M059J (cell line): ENCODE data around the gene TRIM34. TPM values are rescaled to one million over a fixed set of nuclear protein-coding genes. Genes with fewer than 3 reads are reported as not detected.
"Not testable (repeated sequence)": the region's sequence is repeated elsewhere in the genome, so short reads cannot be mapped to it uniquely, and the experiment has no call there.

Experiments used
- DNase-seq: peaks from one replicate; pipeline ENCODE4 v3.0.0-alpha.2; 2012; ENCODE audit warnings: low read depth
- total RNA-seq: library from RNA; depleted of rRNA; stranded (reverse); fragments of >200 nt; shearing (Covaris generic); gene quantifications from 2 replicates; pipeline ENCODE4 v1.2.3, GENCODE V29; 2014; rRNA removed

TRIM34 gene, protein sequence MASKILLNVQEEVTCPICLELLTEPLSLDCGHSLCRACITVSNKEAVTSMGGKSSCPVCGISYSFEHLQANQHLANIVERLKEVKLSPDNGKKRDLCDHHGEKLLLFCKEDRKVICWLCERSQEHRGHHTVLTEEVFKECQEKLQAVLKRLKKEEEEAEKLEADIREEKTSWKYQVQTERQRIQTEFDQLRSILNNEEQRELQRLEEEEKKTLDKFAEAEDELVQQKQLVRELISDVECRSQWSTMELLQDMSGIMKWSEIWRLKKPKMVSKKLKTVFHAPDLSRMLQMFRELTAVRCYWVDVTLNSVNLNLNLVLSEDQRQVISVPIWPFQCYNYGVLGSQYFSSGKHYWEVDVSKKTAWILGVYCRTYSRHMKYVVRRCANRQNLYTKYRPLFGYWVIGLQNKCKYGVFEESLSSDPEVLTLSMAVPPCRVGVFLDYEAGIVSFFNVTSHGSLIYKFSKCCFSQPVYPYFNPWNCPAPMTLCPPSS
- total RNA-seq, result 13.2 and 22.2 TPM in 2 replicates

DNA sequence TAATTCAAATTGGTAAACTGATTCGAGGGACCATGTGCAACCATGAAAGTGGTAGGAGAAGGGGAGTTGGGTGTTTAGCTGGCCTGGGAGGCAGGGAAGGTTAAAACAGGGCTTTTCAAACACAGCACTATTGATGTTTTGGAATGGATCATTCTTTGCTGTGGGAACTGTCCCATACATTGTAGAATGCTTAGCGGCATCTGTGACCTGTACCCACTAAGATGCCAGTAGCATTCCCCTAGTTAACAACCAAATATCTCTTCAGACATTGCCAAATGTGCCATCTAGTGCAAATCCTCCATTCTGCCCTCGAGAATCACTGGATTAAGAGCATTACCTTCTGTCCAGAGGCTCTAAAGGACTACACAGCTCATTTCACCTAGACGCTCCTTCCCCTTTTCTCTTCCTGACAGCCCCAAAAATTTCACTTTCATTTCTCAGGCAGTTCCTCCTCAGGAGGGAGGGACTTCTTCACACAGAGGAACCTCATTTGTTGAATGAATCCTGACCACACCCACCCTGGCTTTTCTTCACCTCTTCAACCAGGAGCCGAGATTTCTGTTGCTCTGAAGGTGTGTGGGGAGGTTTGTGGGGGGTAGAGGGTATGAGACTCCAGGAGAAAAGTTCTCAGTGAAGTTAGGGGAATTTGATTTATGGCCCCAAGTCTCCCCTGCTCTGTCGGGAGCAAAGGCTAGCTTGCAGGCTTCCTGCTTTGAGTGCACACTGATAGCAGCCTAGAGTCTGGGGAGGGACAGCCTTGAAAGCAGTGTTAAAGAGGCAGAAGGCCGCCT lies at the start of gene TRIM34:
Gene TRIM34 (plus strand): TSS at position 513 of the 791 bp plus-strand sequence. CDS start 7,331 bp downstream, outside the sequence.
- DNase-seq, result peak; percentile 95

DNA sequence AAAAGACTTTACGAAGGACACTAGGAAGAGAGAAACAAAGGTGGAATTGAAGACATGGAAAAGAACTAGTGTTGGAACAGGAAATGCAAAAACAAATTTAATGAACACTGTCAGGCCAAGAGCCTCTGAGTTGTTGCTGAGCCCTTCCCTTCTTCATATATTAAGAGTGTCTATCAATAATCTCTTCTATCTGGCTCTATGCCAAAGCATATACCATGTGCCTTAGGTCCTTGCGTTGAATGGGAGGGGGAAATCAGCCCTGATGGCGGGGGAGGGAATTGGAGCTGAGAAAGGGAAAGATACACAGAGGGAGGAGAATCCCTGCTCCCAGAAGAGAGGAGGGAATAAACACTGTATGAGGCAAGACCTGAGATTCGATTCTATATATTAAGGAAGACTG lies 49.6 kb upstream of the TRIM34 start:
- no peak for DNase-seq

DNA sequence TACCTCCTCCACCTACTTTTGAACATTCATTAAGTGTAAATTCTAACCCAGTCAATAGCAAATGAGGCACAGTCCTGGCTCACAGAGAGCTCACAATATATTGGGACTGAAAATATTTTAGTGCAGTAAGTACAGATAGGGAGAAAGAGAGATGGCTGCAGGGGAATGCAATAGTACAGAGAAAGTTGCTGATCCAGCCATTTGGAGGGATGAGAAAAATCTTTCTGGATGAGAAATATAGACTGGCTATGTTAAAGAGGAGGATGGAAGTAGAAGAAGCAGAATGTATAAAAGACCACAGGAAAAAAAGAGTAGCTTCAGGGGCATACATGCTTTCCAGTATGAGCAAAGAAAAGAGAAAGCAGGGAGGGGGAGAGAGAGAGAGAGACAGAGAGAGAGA lies 47.7 kb upstream of the TRIM34 start:
- DNase-seq, result no peak

DNA sequence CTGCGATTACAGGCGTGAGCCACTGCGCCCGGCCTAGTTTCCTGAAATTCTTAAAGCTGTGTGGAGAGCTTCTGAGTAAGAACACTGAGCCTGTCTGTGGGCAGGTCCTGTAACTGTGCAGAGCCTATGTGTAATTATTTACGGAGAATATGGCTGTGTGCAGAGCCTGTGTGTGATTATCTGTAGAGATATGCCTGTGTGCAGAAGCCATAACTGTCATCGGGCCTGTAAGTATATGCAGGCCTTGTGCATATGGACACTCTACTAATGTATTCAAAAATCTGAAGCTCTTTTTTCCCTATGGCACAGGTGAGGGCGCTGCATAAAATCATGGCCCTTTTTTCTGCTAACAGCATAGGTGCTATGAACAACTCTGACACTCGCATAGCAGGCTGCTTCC lies 44.2 kb upstream of the TRIM34 start, which contains the start of gene OR52B6:
Gene OR52B6 (plus strand): TSS at position 301 of the 400 bp plus-strand sequence. CDS start 0 bp downstream, at position 301.
- DNase-seq, result no peak

DNA sequence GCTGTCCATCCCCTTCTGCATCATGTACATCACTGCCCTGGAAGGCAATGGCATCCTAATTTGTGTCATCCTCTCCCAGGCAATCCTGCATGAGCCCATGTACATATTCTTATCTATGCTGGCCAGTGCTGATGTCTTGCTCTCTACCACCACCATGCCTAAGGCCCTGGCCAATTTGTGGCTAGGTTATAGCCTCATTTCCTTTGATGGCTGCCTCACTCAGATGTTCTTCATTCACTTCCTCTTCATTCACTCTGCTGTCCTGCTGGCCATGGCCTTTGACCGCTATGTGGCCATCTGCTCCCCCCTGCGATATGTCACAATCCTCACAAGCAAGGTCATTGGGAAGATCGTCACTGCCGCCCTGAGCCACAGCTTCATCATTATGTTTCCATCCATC lies 43.8 kb upstream of the TRIM34 start:
- no peak for DNase-seq

DNA sequence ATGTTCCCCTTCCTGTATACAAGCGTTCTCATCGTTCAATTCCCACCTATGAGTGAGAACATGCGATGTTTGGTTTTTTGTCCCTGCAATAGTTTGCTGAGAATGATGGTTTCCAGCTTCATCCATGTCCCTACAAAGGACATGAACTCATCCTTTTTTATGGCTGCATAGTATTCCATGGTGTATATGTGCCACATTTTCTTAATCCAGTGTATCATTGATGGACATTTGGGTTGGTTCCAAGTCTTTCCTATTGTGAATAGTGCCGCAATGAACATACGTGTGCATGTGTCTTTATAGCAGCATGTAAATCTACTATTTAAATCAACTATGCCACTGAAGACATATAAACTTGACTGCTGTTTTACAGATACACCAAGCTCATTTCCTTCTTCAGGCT lies 40.3 kb upstream of the TRIM34 start:
- DNase-seq, result not testable (repeated sequence)

DNA sequence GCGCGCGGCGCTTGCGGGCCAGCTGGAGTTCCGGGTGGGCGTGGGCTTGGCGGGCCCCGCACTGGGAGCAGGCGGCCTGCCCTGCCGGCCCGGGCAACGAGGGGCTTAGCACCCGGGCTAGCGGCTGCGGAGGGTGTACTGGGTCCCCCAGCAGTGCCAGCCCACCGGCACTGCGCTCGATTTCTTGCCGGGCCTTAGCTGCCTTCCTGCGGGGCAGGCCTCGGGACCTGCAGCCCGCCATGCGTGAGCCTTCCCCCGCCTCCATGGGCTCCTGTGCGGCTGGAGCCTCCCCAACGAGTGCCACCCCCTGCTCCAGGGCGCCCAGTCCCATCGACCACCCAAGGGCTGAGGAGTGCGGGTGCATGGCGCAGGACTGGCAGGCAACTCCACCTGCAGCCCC lies 34.9 kb upstream of the TRIM34 start:
- DNase-seq, result not testable (repeated sequence)

DNA sequence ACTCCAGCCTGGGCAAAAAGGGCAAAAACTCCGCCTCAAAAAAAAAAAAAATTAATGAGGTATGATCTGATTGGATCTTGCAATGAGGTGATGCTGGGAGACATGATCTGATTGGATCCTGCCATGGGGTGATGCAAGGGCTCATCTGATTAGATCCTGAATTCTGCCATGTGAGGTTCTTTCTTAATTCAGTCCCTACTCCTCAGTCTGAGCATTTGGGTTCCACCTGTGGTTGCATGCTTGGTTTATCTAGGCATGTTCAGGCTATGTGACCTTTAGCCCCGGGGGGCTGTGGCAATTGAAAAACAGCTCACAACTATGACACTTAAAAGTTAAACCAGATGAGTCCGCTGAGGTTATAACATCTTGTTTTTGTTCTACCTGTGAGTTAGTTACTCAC lies 33.2 kb upstream of the TRIM34 start:
- peak; percentile 41 for DNase-seq

DNA sequence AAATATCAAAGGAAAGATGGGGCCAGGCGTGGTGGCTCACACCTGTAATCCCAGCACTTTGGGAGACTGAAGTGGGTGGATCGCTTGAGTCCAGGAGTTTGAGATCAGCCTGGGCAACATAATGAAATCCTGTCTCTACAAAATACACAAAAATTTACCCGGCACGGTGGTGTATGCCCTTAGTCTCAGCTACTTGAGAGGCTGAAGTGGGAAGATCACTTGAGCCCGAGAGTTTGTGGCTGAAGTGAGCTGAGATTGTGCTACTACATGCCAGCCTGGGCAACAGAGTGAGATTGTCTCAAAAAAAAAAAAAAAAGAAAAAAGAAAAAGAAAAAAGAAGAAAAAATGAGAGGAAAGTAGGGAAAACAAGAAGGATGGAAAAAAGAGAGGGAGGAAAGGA lies 32.2 kb upstream of the TRIM34 start:
- no peak for DNase-seq

DNA sequence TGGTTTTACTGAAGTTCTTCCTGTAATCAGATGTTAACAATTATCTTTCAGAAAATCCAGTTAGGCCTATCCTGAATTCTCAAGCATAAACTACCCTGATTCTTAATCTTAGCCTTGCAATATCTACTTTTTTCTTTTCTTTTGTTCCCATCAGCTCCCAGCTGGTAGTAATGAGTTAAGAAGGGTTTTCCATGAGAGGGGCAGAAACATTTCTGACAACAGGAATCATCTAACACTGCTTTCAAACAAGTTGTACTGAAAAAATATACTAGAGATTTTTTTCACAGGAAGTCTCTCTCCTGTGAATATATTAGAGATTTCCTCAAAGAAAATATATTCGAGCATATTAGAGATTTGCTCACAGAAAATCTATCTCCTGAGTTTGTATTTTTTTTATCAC lies 31.7 kb upstream of the TRIM34 start:
- no peak for DNase-seq

DNA sequence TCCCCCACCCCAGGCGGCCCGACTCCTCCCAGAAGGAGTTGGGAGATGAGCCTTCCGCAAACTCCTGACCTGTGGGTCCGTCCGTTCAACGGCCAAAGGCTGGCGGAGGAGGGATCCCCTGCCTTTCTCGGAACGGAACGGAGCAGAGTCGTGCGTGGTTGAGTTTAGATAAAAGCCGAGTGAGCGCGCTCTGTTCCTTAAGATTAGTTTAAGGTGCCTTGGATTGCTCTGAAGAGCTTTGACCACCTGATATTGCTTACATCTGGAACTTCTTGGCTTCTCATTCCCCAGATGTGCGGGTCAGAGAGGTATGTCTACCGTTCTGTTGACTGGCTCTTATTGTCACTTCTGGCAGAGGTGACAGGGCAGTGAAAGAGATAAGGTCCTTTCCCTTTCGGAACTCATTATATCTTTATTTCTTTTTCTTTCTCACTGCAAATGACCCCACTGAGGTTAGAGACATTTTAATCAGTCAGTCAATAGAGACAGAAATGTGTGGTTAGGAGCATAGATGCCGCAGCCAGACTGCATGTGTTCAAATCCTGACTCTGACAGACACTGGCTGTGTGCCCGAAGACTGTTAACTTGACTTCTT lies 28.1 kb upstream of the TRIM34 start, which contains the start of gene TRIM6:
Gene TRIM6 (plus strand): TSS at position 31 of the 595 bp plus-strand sequence. CDS start 261 bp downstream, at position 292.
- DNase-seq, result peak; percentile 81

DNA sequence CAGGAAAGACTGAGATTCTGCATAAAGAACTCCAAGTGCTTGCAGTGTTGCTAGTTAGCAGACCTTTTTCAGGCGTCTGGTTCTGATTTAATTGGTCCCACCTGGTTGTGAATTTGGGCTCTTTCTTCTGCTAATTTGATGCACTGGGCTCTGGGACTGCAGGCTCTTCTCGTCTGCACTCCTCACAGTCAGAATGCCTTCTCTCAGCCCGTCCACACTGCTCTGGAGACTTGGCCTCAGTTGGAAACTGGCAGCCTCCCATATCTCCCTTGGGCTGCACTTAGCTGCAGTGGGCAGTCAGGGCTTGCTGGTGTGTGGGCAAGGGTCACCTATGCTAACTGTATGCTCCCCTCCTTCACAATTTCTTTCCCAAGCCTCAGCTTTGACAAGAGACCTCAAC lies 26.8 kb upstream of the TRIM34 start:
- DNase-seq, result no peak

DNA sequence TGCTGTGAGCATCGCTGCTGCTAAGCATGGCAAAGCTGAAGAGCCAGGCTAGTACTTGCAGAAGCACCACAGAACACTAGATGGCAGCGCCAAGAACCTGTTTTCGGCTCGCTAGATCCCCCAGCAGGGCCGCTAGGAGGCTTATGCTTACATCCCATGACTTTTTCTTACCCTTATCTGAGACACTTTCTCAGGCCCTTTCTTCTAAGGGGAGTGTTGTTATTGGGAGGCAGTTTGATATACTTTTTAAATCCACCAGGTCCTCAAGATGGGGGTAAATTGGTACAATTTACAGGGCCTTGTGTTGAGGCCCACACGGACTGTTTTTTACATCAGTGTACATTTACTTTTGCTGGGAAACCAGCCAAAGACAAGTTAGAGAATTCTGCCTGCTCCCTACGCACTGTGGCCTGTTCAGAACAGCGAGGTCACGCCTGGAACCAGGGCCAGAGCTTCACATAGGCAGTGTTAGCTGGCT lies 24.4 kb upstream of the TRIM34 start:
- DNase-seq, result peak; percentile 88

DNA sequence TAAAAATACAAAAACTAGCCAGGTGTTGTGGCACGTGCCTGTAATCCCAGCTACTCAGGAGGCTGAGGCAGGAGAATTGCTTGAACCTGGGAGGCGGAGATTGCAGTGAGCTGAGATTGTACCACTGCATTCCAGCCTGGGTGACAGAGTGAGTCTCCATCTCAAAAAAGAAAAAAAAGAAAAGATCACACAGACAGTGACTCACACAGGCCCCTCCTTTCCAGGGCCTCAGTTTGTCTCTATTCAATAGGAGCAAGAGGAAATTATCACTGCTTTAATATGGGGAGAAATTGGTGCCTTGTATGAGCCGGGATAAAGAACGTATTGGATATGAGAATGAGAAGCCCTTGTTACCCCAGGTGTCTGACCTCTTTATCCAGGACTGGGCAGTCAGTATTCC lies 22.0 kb upstream of the TRIM34 start:
- DNase-seq, result peak; percentile 57

DNA sequence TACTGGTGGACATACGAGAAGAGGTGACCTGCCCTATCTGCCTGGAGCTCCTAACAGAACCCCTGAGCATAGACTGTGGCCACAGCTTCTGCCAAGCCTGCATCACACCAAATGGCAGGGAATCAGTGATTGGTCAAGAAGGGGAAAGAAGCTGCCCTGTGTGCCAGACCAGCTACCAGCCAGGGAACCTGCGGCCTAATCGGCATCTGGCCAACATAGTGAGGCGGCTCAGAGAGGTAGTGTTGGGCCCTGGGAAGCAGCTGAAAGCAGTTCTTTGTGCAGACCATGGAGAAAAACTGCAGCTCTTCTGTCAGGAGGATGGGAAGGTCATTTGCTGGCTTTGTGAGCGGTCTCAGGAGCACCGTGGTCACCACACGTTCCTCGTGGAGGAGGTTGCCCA lies 21.5 kb upstream of the TRIM34 start:
- peak; percentile 49 for DNase-seq

DNA sequence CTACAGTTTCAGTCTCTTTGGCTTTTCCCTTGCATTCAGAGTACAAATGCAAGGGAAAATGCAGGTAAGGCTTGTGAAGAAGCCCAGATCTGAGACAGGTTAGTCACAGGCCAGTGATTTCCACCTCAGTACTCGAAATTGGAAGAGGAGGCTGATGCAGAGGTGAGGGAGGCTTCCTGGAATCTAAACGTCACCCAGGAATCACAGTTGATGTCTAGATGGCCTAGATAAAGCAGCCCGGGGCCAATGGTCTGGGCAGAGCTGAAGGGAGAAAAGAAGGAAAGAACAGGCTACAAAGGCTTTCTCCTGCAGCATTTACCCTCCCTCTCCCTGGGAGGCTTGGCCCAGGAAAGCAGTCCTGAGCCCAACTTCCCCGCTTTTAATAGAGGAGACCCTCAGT lies 19.9 kb upstream of the TRIM34 start:
- DNase-seq, result peak; percentile 73

DNA sequence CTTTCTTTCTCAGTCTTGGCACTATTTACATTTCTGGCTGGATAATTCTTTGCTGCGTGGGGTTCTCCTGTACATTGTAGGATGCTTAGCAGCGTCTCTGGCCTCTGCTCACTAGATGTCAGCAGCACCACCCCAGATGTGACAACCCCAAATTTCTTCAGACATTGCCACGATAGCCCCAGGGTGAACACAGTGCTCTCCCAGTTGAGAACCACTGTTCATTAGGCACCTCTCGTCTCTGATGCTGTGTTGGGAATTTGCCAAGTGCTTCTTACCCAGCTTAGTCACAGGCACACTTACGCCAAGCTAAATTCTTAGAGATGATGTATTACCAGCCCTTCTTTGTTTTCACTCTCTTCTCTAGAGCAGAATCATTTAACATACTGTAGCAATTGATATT lies 19.0 kb upstream of the TRIM34 start:
- DNase-seq, result peak; percentile 98

DNA sequence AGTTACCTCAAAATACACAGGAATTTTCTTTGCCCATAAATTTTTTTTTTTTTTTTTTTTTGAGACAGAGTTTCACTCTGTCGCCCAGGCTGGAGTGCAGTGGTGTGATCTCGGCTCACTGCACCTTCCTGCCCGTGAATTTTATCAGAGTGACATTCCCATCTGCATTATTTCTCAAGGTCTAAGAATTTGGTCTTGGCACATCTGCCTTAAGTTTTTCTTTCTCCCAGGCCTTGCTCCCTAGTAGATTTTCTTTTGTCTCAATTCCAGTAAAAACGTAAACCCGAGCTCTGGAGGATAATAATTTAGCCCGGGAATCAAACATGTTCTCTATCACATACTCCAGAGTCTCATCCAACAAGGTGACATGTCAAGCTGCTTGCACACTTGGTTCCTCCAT lies 16.0 kb upstream of the TRIM34 start:
- no peak for DNase-seq

DNA sequence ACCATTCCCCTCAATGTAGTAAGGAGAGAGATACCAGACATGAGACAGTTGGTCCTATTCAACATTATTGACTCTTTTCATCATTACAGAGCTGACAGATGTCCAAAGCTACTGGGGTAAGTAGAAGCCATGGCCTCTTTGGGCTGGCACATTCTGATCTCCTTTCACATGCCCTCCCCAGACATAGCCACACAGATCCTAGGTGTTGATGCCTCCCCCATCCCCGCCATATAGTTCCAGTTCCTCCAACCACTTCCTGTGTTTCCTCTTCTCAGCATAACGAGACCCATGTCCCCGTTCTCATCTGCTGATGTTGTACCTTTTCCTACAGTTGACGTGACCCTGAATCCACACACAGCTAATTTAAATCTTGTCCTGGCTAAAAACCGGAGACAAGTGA lies 14.4 kb upstream of the TRIM34 start:
- DNase-seq, result no peak

DNA sequence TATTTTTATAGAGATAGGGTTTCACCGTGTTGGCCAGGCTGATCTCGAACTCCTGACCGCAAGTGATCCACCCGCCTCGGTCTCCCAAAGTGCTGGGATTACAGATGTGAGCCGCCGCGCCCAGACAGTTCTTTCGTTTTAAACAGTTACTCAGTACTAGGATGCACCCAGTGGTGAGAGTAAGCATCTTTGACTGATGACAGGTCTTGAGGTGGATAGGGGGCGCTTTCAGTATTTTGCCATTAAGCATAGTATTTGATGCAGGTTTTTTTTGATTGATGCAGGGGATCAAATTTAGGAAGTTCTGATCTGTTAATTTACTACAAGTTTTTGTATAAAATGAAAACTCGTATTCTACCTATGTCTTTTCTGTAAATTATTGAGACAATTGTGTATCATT lies 13.2 kb upstream of the TRIM34 start:
- DNase-seq, result no peak

DNA sequence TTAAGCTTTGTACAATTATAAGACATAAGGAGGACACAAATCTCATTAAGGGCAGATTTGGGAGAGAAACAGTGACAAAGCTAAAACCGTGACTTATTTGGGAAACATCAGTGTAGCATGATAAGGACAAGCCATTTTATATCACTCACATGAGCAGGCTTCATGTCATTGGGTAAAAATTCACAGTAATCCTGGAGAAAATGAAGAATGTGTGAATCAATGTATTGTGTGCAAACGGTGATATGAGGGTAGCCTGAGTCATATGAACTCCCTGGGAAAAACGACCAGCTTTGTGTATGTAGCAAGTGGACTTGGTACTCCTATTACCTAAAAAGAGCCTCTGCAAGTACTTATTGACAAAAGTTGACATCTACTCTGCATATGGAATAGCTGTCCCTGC lies 6.0 kb upstream of the TRIM34 start:
- DNase-seq, result peak; percentile 85
